Colonic mucosa (tissue), 4 donors: Measurements from ENCODE around the gene PLXNA2. TPM values are rescaled to one million over a fixed set of nuclear protein-coding genes. Genes with fewer than 3 reads are reported as not detected.

Experiments
- DNase-seq: peaks from one replicate; pipeline ENCODE4 v3.0.0-alpha.2; 2020
- H3K27ac ChIP-seq: fragments of 200-600 bp; one replicate; pipeline ENCODE4 v1.8.0; 2021
- H3K27me3 ChIP-seq: fragments of 200-600 bp; one replicate; pipeline ENCODE4 v1.8.0; 2021
- H3K36me3 ChIP-seq: fragments of 200-600 bp; one replicate; pipeline ENCODE4 v1.8.0; 2021
- H3K4me1 ChIP-seq: fragments of 200-600 bp; one replicate; pipeline ENCODE4 v1.8.0; 2021; ENCODE audit warnings: mild to moderate bottlenecking
- H3K4me3 ChIP-seq: fragments of 200-600 bp; one replicate; pipeline ENCODE4 v1.8.0; 2021
- H3K9ac ChIP-seq, 2 donors: one replicate each; pipeline ENCODE4 v1.7.0; 2013; ENCODE audit warnings: control low read depth in 2 of 2, low read depth in 2 of 2, low read length in 2 of 2
- H3K9me3 ChIP-seq: fragments of 200-600 bp; one replicate; pipeline ENCODE4 v1.8.0; 2021
- intact Hi-C: fragments of 100-400 bp; cut with DNase I; formaldehyde crosslinking; loops from one replicate; pipeline ENCODE4 v1.14.1; 2022
- total RNA-seq, 2 donors: library from RNA; stranded (reverse); fragmentation: NEBNext Ultra II Directional in 1 of 2; extraction: Animal tissue kit (Norgen Biotek cat#: 25700) in 1 of 2; gene quantifications; one replicate each; pipeline ENCODE4 v1.2.1, GENCODE V29; 2021
- TF ChIP-seq, protein P1 (sequence below): fragments of 200-600 bp; IDR thresholded peaks from one replicate; pipeline ENCODE4 v1.8.0; 2022; ENCODE audit warnings: antibody characterized with exemption, mild to moderate bottlenecking
- donor health status: healthy.
- donor health status: DM: no; HTN: no; CAD: no.
- donor health status: DM: no; HTN: no; CAD: no.

The PLXNA2 gene
- total RNA-seq, 2 donors from 2014 or later: 46.1 to 81.6 TPM

DNA sequence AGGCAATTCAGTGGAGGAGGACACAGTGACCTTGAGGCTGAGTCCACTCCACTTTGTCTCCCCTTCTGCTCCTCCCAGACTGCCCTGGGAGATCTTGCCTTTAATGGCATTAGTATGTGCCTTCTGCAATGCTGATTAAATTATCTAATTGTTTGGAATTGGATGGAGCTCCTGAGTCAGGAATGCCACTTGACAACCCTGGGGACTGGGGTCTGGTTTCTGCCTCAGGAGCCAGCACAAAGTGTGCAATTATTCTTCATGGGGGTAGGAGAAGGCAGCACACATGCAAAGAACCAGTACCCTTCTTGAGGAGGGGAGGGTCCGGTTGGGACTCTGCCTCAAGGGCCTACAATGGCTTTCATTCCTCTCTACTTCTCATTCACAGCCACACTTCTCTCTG, 11.9 kb upstream of the PLXNA2 start:
- H3K9ac ChIP-seq: no peak overlapping the region
- H3K27me3 ChIP-seq: no peaks in the 10 kb centered on the region
- TF ChIP-seq, protein P1, sequence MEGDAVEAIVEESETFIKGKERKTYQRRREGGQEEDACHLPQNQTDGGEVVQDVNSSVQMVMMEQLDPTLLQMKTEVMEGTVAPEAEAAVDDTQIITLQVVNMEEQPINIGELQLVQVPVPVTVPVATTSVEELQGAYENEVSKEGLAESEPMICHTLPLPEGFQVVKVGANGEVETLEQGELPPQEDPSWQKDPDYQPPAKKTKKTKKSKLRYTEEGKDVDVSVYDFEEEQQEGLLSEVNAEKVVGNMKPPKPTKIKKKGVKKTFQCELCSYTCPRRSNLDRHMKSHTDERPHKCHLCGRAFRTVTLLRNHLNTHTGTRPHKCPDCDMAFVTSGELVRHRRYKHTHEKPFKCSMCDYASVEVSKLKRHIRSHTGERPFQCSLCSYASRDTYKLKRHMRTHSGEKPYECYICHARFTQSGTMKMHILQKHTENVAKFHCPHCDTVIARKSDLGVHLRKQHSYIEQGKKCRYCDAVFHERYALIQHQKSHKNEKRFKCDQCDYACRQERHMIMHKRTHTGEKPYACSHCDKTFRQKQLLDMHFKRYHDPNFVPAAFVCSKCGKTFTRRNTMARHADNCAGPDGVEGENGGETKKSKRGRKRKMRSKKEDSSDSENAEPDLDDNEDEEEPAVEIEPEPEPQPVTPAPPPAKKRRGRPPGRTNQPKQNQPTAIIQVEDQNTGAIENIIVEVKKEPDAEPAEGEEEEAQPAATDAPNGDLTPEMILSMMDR: no peak
- no peak for DNase-seq
- H3K36me3 ChIP-seq: no peaks in the 10 kb centered on the region
- no peaks in the 10 kb centered on the region for H3K9me3 ChIP-seq
- no peak overlapping the region for H3K27ac ChIP-seq
- H3K4me1 ChIP-seq: no peaks in the 10 kb centered on the region
- intact Hi-C loops: no loop called here
- no peak overlapping the region for H3K4me3 ChIP-seq

DNA sequence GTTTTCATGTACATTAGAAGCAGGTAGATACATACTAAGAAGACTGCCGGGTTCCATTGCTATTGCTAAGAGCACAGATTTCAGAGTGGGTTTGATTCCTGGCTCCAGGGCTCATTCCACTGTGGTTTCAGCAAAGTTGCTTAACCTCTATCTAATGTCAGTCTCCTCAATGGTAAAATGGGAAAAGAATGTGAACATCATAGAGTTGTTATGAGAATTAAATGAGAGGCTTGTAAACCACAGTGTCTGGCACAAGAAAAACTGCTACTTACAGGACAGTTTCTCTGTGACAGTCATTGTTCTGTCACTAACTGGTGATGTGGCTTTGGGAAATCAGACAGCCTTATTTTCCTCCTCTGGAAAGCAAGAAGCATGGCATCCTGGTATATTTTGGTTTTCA, 10.7 kb upstream of the PLXNA2 start:
- H3K27ac ChIP-seq: no peak overlapping the region
- intact Hi-C loops: no loop called here
- no peaks in the 10 kb centered on the region for H3K36me3 ChIP-seq
- TF ChIP-seq, protein P1: no peak
- H3K9ac ChIP-seq: no peak overlapping the region
- no peak overlapping the region for H3K4me3 ChIP-seq
- no peaks in the 10 kb centered on the region for H3K27me3 ChIP-seq
- no peaks in the 10 kb centered on the region for H3K4me1 ChIP-seq
- no peaks in the 10 kb centered on the region for H3K9me3 ChIP-seq
- DNase-seq: no peak

DNA sequence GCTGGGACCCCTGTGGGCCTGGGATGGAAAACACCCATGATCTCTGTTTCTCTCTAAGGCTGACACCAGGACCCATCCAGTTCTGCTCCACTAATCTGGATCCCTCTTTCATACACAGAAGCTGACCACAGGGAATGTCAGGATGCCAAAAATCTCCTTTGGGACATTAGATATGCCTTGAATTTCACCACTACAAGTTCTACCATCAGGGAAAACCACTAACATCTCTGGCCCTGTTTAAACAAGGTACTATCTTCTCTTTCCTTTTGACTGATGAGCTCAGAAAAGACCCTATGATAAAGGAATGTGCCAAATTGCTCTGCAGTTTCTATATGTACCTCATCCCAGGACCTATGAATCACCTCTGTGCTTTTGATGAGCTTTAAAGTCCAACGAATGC, 10.2 kb upstream of the PLXNA2 start:
- TF ChIP-seq, protein P1: no peak
- no peak overlapping the region for H3K27ac ChIP-seq
- no peak for DNase-seq

DNA sequence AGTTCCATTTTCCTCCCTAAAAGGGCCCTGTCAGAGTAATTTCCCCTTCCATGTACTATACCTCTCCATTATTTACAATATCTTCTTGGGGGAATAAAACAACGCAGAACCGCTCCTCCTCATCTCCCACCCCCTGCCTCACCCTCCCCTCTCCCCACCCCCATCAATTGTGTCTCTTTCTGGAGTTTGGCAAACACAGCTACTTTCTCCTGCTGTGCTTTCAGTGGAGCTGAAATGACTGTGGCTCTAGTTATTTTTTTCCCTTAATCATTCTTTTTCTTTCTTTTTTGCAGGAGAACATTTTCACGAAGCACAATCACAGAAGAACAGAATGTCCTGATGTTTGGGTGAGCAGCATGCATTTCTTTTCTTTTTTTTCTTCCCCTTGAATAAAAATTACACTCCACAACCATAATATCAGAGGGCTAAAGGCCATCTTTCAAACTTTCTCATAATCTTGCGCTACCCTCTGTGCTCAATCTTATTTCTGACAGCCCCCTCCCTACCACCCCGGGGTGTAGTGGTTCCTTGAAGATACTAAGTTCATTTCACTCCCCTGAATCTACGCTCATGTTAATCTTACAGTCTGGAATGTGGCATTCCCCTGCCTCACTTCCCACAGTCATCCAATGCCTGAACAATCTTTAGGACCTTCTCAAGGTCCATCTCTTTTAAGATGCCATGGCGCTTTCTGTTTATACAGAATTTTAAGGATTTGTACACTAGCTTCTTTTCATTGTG, 8.8 kb upstream of the PLXNA2 start:
- H3K27ac ChIP-seq: no peak overlapping the region
- intact Hi-C loops: no loop called here
- H3K27me3 ChIP-seq: no peaks in the 10 kb centered on the region
- H3K4me1 ChIP-seq: no peaks in the 10 kb centered on the region
- TF ChIP-seq, protein P1: no peak
- H3K4me3 ChIP-seq: no peak overlapping the region
- no peak for DNase-seq
- H3K9ac ChIP-seq: no peak overlapping the region
- no peaks in the 10 kb centered on the region for H3K9me3 ChIP-seq
- H3K36me3 ChIP-seq: no peaks in the 10 kb centered on the region

More for the DNA sequence above, 10.2 kb upstream of the PLXNA2 start:
- Histone ChIP-seq H3K4me1 (no peaks in the 10 kb centered on the region), H3K9me3 (no peaks in the 10 kb centered on the region), H3K36me3 (no peaks in the 10 kb centered on the region), H3K9ac (no peak overlapping the region), H3K4me3 (no peak overlapping the region), H3K27me3 (no peaks in the 10 kb centered on the region)
- intact Hi-C loops: no loop called here

DNA sequence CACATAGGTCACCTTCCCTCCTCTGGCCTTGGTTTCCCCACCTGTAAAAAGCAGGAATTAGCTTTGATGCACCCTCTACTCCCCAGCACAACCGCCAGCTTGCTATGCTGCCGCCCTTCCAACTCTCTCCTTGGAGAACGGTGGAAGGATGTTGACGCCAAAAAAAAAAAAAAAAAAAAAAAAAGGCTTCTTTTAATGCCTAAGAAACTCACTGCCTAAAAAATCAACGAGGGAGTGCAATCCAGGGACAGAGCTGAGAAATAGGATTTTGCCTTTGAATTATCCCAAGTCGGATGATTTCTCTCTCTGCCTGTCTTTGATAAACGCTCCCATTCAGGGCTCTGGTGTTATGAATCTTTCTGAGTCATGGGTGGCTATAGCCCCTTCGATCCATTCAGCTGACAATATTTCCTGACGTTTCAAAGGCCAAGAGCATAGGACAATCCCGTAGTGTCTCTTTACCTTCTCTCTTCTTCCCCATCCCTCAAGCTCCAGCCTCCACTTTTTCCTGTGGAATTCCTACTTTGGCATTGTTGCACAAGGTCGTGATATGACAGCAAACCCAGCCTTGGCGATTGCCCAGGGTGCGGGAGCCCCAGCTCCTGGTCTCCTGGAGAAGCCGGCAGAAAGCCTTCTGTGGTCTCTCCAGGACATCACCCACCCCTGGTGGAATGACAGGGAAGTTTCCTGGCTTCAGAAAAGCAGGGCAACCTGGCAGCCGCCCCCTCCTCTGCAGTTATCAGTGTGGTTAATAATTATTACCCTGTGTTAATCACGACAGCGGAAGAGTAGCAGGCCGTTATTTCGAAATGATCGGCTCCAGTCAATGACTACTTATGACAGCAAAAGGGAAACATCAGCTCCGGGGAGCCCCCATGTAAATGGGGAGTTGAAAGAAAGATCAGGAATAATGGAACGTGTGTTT, 8.0 kb upstream of the PLXNA2 start:
- no peak overlapping the region for H3K27ac ChIP-seq
- H3K4me3 ChIP-seq: no peak overlapping the region
- DNase-seq: no peak

More for the DNA sequence above, 8.0 kb upstream of the PLXNA2 start:
- TF ChIP-seq, protein P1: peak; percentile 25
- no peaks in the 10 kb centered on the region for H3K4me1 ChIP-seq
- no peak overlapping the region for H3K9ac ChIP-seq
- intact Hi-C loops: no loop called here
- H3K9me3 ChIP-seq: no peaks in the 10 kb centered on the region
- H3K27me3 ChIP-seq: no peaks in the 10 kb centered on the region
- no peaks in the 10 kb centered on the region for H3K36me3 ChIP-seq
